B cell (primary cell): Measurements from ENCODE around the gene DOCK8.

Experiments used
- CTCF ChIP-seq: fragments of 200-600 bp; IDR thresholded peaks from one replicate; pipeline ENCODE4 v1.8.0; 2022; ENCODE audit warnings: antibody characterized with exemption, mild to moderate bottlenecking
- EZH2 ChIP-seq: IDR thresholded peaks from 2 replicates; pipeline ENCODE4 v1.6.1; 2012; ENCODE audit warnings: borderline replicate concordance, low read depth, mild to moderate bottlenecking, moderate library complexity, low read length; ENCODE audit not compliant: insufficient read depth, poor library complexity, severe bottlenecking

- no peak for TF ChIP-seq CTCF
- TF ChIP-seq EZH2, result no peak
Observed at GRCh38 chr9:494764-495163, 280.1 kb downstream of the DOCK8 start.
